ENCODE data around the gene SDF4.

GRCh38 chr1:1253972-1254666 lies 22.3 kb upstream of the SDF4 start:
- TF ChIP-seq CTCF (IDR thresholded peaks at IDR 0.05) (no peak), POLR2A (IDR thresholded peaks at IDR 0.05) (no peak)

Measured in heart left ventricle (tissue), 13 donors.